ENCODE data around the gene LY6G6C.
"Not testable (repeated sequence)": the region's sequence is repeated elsewhere in the genome, so short reads cannot be mapped to it uniquely, and the experiment has no call there.

The LY6G6C gene

GRCh38 chr6:31715022-31715958 lies 6.3 kb downstream of the LY6G6C start, which contains the start of gene LY6G6D:
Gene LY6G6D (plus strand): TSS chr6:31715348. CDS start chr6:31715356, 8 bp downstream.
- no peak for DNase-seq
- Mint-ChIP-seq H3K27ac (peak within 1 kb of the TSS in 1 of 2 donors; percentile 16), H3K4me1 (ENCODE audit: low read depth in 2 of 2) (peaks cover 14 to 15% of the 10 kb centered on the region in 2 donors), H3K36me3 (ENCODE audit: insufficient read depth) (no peaks in the 10 kb centered on the region), H3K27me3 (peaks cover 0 to 7% of the 10 kb centered on the region in 2 donors), H3K9me3 (no peaks in the 10 kb centered on the region), H3K4me3 (no peak within 1 kb of the TSS)
- ATAC-seq (replicated peaks) = no peak

GRCh38 chr6:31713991-31714684 lies 7.4 kb downstream of the LY6G6C start:
- no peak for ATAC-seq (replicated peaks)

GRCh38 chr6:31713465-31713864 lies 8.1 kb downstream of the LY6G6C start:
- Mint-ChIP-seq H3K27ac (peak overlapping the region in 1 of 2 donors; percentile 41), H3K4me3 (no peak overlapping the region), H3K4me1 (ENCODE audit: low read depth in 2 of 2) (peaks cover 13 to 14% of the 10 kb centered on the region in 2 donors), H3K36me3 (ENCODE audit: insufficient read depth) (no peaks in the 10 kb centered on the region), H3K9me3 (no peaks in the 10 kb centered on the region), H3K27me3 (peaks cover 0 to 7% of the 10 kb centered on the region in 2 donors)
- DNase-seq (no peak), ATAC-seq (replicated peaks) (no peak)

More at GRCh38 chr6:31713991-31714684, 7.4 kb downstream of the LY6G6C start:
- Mint-ChIP-seq H3K36me3 (ENCODE audit: insufficient read depth) (no peaks in the 10 kb centered on the region), H3K27ac (peak overlapping the region in 1 of 2 donors; percentile 16), H3K27me3 (peaks cover 0 to 7% of the 10 kb centered on the region in 2 donors), H3K4me1 (ENCODE audit: low read depth in 2 of 2) (peaks cover 14 to 15% of the 10 kb centered on the region in 2 donors), H3K9me3 (no peaks in the 10 kb centered on the region), H3K4me3 (no peak overlapping the region)
- DNase-seq = no peak

GRCh38 chr6:31712296-31712695 lies 9.2 kb downstream of the LY6G6C start:
- no peaks in the 10 kb centered on the region for H3K9me3 Mint-ChIP-seq
- peak; percentile 54 for ATAC-seq (replicated peaks)

GRCh38 chr6:31711233-31711632 lies 10.3 kb downstream of the LY6G6C start:
- H3K36me3 Mint-ChIP-seq (ENCODE audit: insufficient read depth) = no peaks in the 10 kb centered on the region
- peaks cover 13 to 14% of the 10 kb centered on the region in 2 donors for H3K4me1 Mint-ChIP-seq (ENCODE audit: low read depth in 2 of 2)
- H3K9me3 Mint-ChIP-seq = no peaks in the 10 kb centered on the region
- peaks cover 0 to 7% of the 10 kb centered on the region in 2 donors for H3K27me3 Mint-ChIP-seq
- H3K27ac Mint-ChIP-seq = peak overlapping the region; percentile 11 to 52
- ATAC-seq (replicated peaks) (peak; percentile 51), DNase-seq (no peak)
- H3K4me3 Mint-ChIP-seq = peak overlapping the region in 1 of 2 donors; percentile 9

More at GRCh38 chr6:31712296-31712695, 9.2 kb downstream of the LY6G6C start:
- no peak overlapping the region for H3K4me3 Mint-ChIP-seq
- H3K27ac Mint-ChIP-seq = peak overlapping the region; percentile 71 to 78
- no peak for DNase-seq
- no peaks in the 10 kb centered on the region for H3K36me3 Mint-ChIP-seq (ENCODE audit: insufficient read depth)
- peaks cover 13 to 14% of the 10 kb centered on the region in 2 donors for H3K4me1 Mint-ChIP-seq (ENCODE audit: low read depth in 2 of 2)
- peaks cover 0 to 7% of the 10 kb centered on the region in 2 donors for H3K27me3 Mint-ChIP-seq

GRCh38 chr6:31710523-31711219 lies 10.9 kb downstream of the LY6G6C start:
- Mint-ChIP-seq H3K4me1 (ENCODE audit: low read depth in 2 of 2) (peaks cover 13 to 14% of the 10 kb centered on the region in 2 donors), H3K27me3 (peaks cover 0 to 7% of the 10 kb centered on the region in 2 donors), H3K9me3 (no peaks in the 10 kb centered on the region), H3K36me3 (ENCODE audit: insufficient read depth) (no peaks in the 10 kb centered on the region), H3K4me3 (peak overlapping the region in 1 of 2 donors; percentile 9), H3K27ac (peak overlapping the region; percentile 11 to 52)
- DNase-seq (no peak), ATAC-seq (replicated peaks) (no peak)

- H3K9me3 Mint-ChIP-seq = not testable (repeated sequence)
- H3K4me1 Mint-ChIP-seq (ENCODE audit: low read depth in 2 of 2) = peaks cover 13 to 14% of the 10 kb centered on the region in 2 donors
Observed at GRCh38 chr6:31709157-31709556, 12.4 kb downstream of the LY6G6C start.

GRCh38 chr6:31708224-31708623 lies 13.3 kb downstream of the LY6G6C start:
- DNase-seq (no peak), ATAC-seq (replicated peaks) (no peak)
- Mint-ChIP-seq H3K27me3 (peaks cover 0 to 7% of the 10 kb centered on the region in 2 donors), H3K4me1 (ENCODE audit: low read depth in 2 of 2) (peaks cover 14 to 17% of the 10 kb centered on the region in 2 donors), H3K27ac (no peak overlapping the region), H3K4me3 (no peak overlapping the region), H3K9me3 (no peaks in the 10 kb centered on the region), H3K36me3 (ENCODE audit: insufficient read depth) (no peaks in the 10 kb centered on the region)

More at GRCh38 chr6:31709157-31709556, 12.4 kb downstream of the LY6G6C start:
- not testable (repeated sequence) for H3K4me3 Mint-ChIP-seq; H3K27me3 Mint-ChIP-seq; H3K27ac Mint-ChIP-seq; DNase-seq; ATAC-seq (replicated peaks); H3K36me3 Mint-ChIP-seq (ENCODE audit: insufficient read depth)

- Mint-ChIP-seq H3K9me3 (no peaks in the 10 kb centered on the region), H3K36me3 (ENCODE audit: insufficient read depth) (no peaks in the 10 kb centered on the region), H3K27ac (no peak overlapping the region), H3K27me3 (peaks cover 0 to 6% of the 10 kb centered on the region in 2 donors), H3K4me3 (no peak overlapping the region), H3K4me1 (ENCODE audit: low read depth in 2 of 2) (peaks cover 15 to 18% of the 10 kb centered on the region in 2 donors)
- DNase-seq (no peak), ATAC-seq (replicated peaks) (no peak)
Observed at GRCh38 chr6:31707701-31708100, 13.8 kb downstream of the LY6G6C start.

GRCh38 chr6:31706599-31706998 lies 14.9 kb downstream of the LY6G6C start, which contains the start of gene LY6G6F:
Gene LY6G6F (plus strand): TSS chr6:31706866. CDS start chr6:31706907, 41 bp downstream.
- H3K9me3 Mint-ChIP-seq = no peaks in the 10 kb centered on the region
- H3K27me3 Mint-ChIP-seq = no peaks in the 10 kb centered on the region
- ATAC-seq (replicated peaks) (no peak), DNase-seq (no peak)
- peaks cover 7% of the 10 kb centered on the region for H3K36me3 Mint-ChIP-seq (ENCODE audit: insufficient read depth)
- no peak within 1 kb of the TSS for H3K27ac Mint-ChIP-seq
- no peak within 1 kb of the TSS for H3K4me3 Mint-ChIP-seq
- peaks cover 20 to 24% of the 10 kb centered on the region in 2 donors for H3K4me1 Mint-ChIP-seq (ENCODE audit: low read depth in 2 of 2)

- no peak for ATAC-seq (replicated peaks)
- peaks cover 10% of the 10 kb centered on the region for H3K36me3 Mint-ChIP-seq (ENCODE audit: insufficient read depth)
Observed at GRCh38 chr6:31705931-31706330, 15.6 kb downstream of the LY6G6C start.

GRCh38 chr6:31702819-31703716 lies 18.5 kb downstream of the LY6G6C start, which contains the start of gene ABHD16A:
Gene ABHD16A (minus strand): TSS chr6:31703324. CDS start chr6:31703281, 43 bp downstream.
- peak; percentile 94 to 95 (median 95) for DNase-seq
- peaks cover 26% of the 10 kb centered on the region for H3K36me3 Mint-ChIP-seq (ENCODE audit: insufficient read depth)
- H3K27me3 Mint-ChIP-seq = no peaks in the 10 kb centered on the region
- ATAC-seq (replicated peaks) = peak; percentile 93
- H3K9me3 Mint-ChIP-seq = no peaks in the 10 kb centered on the region
- H3K4me3 Mint-ChIP-seq = peak within 1 kb of the TSS; percentile 95 to 99
- peaks cover 18 to 23% of the 10 kb centered on the region in 2 donors for H3K4me1 Mint-ChIP-seq (ENCODE audit: low read depth in 2 of 2)
- H3K27ac Mint-ChIP-seq = peak within 1 kb of the TSS; percentile 94 to 97

More at GRCh38 chr6:31705931-31706330, 15.6 kb downstream of the LY6G6C start:
- DNase-seq = no peak
- no peak overlapping the region for H3K4me3 Mint-ChIP-seq
- no peaks in the 10 kb centered on the region for H3K9me3 Mint-ChIP-seq
- no peak overlapping the region for H3K27ac Mint-ChIP-seq
- peaks cover 23 to 25% of the 10 kb centered on the region in 2 donors for H3K4me1 Mint-ChIP-seq (ENCODE audit: low read depth in 2 of 2)
- no peaks in the 10 kb centered on the region for H3K27me3 Mint-ChIP-seq
